NCI-H187 treated with DMSO at 0.1 percent for 48 hours (cell line): Measurements from ENCODE around the gene C12orf54.
"Not testable (repeated sequence)": the region's sequence is repeated elsewhere in the genome, so short reads cannot be mapped to it uniquely, and the experiment has no call there.

Experiments
- DNase-seq: peaks from one replicate; lab custom pipeline; 2025; lab: John Stamatoyannopoulos, UW

Gene C12orf54

GRCh38 chr12:48482198-48482597 is at the start of gene C12orf54:
Gene C12orf54, plus strand, starts transcription at chr12:48482498. Its CDS starts 799 bp downstream, at chr12:48483297.
- DNase-seq, result no peak

DNA sequence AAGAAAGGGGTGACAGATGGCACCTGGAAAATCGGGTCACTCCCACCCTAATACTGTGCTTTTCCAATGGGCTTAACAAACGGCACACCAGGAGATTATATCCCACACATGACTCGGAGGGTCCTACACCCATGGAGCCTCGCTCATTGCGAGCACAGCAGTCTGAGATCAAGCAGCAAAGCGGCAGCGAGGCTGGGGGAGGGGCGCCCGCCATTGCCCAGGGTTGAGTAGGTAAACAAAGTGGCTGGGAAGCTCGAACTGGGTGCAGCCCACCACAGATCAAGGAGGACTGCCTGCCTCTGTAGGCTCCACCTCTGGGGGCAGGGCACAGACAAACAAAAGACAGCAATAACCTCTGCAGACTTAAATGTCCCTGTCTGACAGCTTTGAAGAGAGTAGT is 48.3 kb upstream of the C12orf54 start:
- DNase-seq, result not testable (repeated sequence)

- no peak for DNase-seq
Measured at GRCh38 chr12:48441069-48441468, 41.2 kb upstream of the C12orf54 start.

GRCh38 chr12:48442179-48442847 is 40.0 kb upstream of the C12orf54 start:
- no peak for DNase-seq

- no peak for DNase-seq
Measured at GRCh38 chr12:48445538-48445937, 36.8 kb upstream of the C12orf54 start.

- DNase-seq, result no peak
Measured at GRCh38 chr12:48446161-48446776, 36.0 kb upstream of the C12orf54 start.

DNA sequence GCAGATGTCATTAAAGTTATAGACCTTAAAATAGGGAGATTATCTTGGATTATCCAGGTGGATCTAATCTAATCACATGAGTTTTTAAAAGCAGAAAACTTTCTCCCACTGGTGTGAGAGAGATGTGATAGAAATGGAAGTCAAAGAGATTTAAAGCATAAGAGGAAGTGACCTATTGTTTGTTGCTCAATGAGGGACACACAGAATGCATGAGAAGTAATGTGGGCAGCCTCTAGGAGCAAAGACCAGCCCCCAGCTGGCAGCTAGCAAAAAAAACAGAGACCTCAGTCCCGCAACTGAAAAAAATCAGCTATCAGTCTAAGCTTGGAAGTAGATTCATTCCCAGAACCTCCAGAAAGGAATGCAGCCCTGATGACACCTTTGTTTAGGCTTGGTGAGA is 34.5 kb upstream of the C12orf54 start:
- no peak for DNase-seq

DNA sequence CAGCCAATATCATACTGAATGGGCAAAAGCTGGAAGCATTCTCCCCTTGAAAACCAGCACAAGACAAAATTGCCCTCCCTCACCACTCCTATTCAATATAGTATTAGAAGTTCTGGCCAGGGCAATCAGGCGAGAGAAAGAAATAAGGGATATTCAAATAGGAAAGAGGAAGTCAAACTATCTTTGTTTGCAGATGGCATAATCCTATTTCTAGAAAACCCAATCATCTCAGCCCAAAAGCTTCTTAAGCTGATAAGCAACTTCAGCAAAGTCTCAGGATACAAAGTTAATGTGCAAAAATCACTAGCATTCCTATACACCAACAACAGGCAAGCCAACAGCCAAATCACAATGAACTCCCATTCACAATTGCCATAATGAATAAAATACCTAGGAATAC is 30.9 kb upstream of the C12orf54 start:
- no peak for DNase-seq

DNA sequence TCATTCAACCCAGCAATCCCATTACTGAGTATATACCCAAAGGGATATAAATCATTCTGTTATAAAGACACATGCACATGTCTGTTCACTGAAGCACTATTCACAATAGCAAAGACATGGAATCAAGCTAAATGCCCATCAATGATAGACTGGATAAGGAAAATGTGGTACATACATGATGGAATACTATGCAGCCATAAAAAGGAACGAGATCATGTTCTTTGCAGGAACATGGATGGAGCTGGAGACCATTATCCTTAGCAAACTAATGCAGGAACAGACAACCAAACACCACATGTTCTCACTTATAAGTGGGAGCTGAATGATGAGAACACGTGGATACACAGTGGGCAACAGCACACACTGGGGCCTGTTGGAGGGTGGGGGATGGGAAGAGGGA is 29.3 kb upstream of the C12orf54 start:
- DNase-seq, result not testable (repeated sequence)

GRCh38 chr12:48454667-48455066 is 27.6 kb upstream of the C12orf54 start:
- DNase-seq, result no peak

GRCh38 chr12:48455116-48455515 is 27.2 kb upstream of the C12orf54 start:
- DNase-seq, result no peak

DNA sequence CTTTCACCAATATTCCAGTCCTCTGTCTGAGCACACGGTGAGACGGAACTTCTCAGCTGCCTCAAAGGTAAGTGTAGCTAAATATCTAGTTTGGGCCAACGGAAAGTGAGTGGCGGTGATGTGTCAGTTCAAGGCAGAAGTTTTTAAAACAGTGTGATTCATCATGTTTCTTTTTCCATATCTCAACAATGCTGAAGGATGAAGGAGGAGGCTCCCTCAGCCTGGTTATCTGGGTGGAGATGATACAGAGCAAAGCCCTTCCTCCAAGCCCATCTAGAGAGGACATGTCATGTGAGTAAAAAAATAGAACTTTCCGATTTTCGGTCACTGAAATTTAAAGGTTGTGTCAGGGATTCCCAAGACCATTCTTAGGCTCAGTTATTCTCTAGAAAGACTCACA is 23.0 kb upstream of the C12orf54 start:
- DNase-seq, result no peak

DNA sequence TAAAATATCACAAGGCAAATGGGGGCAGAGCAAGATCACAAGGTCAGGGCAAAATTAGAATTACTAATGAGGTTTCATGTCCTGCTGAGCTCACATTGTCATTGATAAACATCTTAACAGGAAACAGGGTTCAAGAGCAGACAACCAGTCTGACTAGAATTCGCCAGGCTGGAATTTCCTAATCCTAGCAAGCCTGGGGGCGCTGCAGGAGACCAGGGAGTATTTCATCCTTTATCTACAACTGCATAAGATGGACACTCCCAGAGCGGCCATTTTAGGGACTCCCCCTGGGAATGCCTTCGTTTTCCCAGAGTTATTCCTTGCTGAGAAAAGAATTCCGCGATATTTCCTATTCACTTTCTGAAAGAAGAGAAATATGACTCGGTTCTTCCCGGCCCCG is 13.3 kb upstream of the C12orf54 start:
- not testable (repeated sequence) for DNase-seq

GRCh38 chr12:48472259-48472658 is 10.0 kb upstream of the C12orf54 start, which contains the start of gene ANP32D:
Gene ANP32D, plus strand, starts transcription at chr12:48472559. Its CDS starts 106 bp downstream, at chr12:48472665.
- DNase-seq, result no peak

- no peak for DNase-seq
Measured at GRCh38 chr12:48473061-48473460, 9.2 kb upstream of the C12orf54 start.

DNA sequence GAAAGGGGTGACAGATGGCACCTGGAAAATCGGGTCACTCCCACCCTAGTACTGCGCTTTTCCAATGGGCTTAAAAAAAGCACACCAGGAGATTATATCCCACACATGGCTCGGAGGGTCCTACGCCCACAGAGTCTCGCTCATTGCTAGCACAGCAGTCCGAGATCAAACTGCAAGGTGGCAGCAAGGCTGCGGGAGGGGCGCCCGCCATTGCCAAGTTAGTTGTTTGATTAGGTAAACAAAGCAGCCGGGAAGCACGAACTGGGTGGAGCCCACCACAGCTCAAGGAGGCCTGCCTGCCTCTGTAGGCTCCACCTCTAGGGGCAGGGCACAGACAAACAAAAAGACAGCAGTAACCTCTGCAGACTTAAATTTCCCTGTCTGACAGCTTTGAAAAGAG is 7.8 kb upstream of the C12orf54 start:
- not testable (repeated sequence) for DNase-seq

DNA sequence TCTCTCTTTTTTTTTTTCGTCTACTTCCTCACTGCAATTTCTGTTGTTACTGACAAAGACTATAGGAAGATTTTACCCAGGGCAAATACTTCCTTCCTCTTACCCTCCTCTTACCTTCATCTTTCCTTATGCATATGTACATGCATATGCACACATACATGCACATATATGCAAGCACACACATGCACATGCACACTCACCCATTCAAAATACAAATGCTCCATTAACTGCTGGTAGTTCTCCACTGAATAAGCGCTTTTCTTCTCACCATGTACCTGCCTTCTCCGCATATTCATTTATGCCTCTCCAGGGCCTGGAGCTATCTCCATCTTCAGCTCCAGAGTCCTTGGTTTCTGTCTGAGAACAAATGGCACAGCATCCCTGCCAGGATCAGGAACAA is 632 bp downstream of the C12orf54 start:
- no peak for DNase-seq

GRCh38 chr12:48486261-48486660 is 4.0 kb downstream of the C12orf54 start:
- DNase-seq, result no peak

GRCh38 chr12:48486679-48487078 is 4.4 kb downstream of the C12orf54 start:
- DNase-seq, result no peak

DNA sequence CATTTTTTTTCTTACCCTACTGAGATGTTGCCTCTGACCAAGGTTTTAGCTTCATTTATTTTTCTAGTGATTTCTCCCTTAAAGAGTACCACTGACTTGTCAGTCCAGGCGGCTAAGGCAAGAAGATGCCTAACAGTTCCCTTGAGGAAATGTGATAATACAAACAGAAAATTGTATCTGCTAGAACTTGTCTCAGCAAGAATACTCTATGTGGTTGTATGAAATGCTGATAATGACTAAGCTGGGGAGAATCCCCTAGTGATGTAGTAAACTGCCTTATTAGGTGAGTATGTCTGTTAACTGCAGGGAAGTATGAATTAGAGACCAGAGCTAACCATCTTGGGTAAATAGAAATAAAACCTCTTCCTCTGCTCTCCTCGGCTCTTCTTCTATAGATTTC is 6.7 kb downstream of the C12orf54 start:
- no peak for DNase-seq

DNA sequence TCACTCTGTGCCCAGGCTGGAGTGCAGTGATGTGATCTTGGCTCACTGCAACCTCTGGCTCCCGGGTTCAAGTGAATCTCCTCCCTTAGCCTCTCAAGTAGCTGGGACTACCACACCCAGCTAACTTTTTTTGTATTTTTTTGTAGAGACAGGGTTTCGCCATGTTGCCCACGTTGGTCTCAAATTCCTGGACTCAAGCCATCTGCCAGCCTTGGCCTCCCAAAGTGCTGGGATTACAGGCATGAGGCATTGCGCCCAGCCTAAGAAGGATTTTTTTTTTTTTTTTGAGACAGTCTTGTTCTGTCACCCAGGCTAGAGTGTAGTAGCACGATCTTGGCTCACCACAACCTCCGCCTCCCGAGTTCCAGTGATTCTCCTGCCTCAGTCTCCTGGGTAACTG is 7.2 kb downstream of the C12orf54 start:
- DNase-seq, result not testable (repeated sequence)

- not testable (repeated sequence) for DNase-seq
Measured at GRCh38 chr12:48500281-48500680, 18.0 kb downstream of the C12orf54 start.

GRCh38 chr12:48506836-48507235 is 24.5 kb downstream of the C12orf54 start:
- not testable (repeated sequence) for DNase-seq

DNA sequence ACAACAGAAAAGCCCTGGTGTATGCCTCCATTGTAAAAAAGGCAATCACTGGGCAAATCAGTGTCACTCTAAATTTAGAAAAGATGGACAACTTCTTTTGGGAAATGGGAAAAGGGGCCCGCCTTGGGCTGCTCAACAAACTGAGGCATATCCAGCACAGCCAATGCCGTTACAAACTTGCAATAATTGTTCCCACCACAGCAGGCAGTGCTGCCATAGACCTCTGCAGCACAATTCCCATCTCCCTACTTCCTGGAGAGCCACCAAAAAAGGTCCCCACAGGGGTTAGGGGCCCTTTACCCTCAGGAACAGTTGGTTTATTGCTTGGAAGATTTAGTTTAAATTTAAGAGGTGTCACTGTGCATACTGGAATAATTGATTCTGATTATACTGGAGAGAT is 26.7 kb downstream of the C12orf54 start:
- no peak for DNase-seq
